GM10266 (cell line): ENCODE results near the gene ST6GAL1.

Experiments used
- DNase-seq: peaks from one replicate; pipeline ENCODE4 v3.0.0; 2012; ENCODE audit errors: extremely low spot score
- TF ChIP-seq, protein P1 (sequence below): IDR thresholded peaks from 2 replicates; pipeline ENCODE4 v1.5.1; 2012; ENCODE audit warnings: mild to moderate bottlenecking, low read depth; ENCODE audit not compliant: control insufficient read depth, insufficient read depth; ENCODE audit errors: missing control alignments

The ST6GAL1 gene

DNA sequence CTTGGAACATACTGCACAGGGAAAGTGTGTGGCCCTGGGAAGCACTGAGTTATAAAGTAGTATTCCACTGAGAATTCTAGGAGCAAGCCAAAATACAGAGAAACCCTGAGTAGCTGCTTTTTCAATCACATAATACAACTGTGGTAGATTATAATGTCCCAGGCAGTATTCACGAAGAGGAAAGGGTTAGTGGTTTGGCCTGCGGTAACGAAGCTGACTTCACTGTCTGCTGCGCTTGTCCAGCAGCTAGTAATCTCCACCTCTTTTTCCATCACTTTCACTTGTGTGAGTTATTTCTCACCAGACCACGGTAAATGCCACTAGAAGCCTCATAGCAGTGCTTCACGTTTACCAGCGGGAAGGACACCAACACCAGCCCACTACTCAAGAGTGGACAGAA is 174.6 kb downstream of the ST6GAL1 start:
- DNase-seq: no peak
- TF ChIP-seq, protein P1, sequence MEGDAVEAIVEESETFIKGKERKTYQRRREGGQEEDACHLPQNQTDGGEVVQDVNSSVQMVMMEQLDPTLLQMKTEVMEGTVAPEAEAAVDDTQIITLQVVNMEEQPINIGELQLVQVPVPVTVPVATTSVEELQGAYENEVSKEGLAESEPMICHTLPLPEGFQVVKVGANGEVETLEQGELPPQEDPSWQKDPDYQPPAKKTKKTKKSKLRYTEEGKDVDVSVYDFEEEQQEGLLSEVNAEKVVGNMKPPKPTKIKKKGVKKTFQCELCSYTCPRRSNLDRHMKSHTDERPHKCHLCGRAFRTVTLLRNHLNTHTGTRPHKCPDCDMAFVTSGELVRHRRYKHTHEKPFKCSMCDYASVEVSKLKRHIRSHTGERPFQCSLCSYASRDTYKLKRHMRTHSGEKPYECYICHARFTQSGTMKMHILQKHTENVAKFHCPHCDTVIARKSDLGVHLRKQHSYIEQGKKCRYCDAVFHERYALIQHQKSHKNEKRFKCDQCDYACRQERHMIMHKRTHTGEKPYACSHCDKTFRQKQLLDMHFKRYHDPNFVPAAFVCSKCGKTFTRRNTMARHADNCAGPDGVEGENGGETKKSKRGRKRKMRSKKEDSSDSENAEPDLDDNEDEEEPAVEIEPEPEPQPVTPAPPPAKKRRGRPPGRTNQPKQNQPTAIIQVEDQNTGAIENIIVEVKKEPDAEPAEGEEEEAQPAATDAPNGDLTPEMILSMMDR: no peak

DNA sequence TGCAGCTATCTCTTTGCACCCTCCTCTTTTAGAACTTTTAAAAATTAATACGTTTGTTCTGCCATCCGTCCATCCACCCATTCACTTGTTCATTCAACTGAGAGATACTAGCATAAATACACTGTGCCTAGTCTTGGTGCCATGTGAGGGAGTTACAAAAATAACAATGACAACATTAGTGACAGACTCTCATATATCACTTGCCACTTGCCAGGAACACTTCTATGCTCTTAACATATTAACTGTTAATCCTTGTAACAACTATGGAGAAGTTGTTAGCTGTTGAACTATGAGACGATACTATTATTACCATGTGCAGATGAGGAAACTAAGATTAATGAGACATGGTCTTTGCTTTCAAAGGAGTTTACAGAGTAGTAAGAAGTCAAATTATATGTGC is 175.4 kb downstream of the ST6GAL1 start:
- DNase-seq: no peak
- TF ChIP-seq, protein P1: no peak

DNA sequence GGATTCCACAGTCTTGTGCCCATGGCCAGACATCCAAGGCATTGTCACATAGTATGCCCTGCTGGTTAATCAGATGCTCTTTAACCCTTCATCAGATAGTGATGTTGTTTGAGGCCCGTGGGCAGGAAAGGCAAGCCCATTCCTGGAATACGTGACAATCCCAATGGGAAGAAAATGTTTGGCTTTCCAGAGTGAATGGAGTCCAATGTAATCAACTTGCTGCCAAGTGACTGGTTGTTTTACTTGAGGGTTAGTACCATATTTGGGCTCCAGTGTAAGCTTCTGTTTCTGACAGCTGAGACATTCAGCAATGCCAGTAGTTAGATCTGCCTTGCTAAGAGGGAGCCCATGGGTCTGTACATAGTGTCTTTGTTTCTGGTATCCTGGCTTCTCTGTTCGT is 177.7 kb downstream of the ST6GAL1 start:
- no peak for DNase-seq
- TF ChIP-seq, protein P1: no peak

DNA sequence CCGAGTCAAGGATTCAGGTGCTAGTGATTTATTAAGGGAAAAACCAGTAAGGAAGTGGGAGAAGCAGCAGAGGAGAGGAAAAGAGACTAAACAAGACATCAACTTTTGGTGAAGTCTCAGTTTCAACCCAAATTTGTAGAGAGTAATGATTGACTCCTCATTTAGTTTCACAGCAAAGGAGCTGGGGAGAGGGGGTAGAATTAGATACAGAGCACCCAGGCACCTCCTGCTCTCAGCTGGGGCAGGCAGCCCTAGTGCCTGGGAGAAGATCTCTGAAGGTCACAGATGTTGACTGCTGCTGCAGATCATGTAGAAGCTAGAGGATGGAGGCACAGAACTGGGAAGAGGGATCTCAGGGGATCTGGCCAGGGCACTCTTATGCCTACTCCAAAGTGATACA is 179.8 kb downstream of the ST6GAL1 start:
- no peak for DNase-seq
- TF ChIP-seq, protein P1: no peak

DNA sequence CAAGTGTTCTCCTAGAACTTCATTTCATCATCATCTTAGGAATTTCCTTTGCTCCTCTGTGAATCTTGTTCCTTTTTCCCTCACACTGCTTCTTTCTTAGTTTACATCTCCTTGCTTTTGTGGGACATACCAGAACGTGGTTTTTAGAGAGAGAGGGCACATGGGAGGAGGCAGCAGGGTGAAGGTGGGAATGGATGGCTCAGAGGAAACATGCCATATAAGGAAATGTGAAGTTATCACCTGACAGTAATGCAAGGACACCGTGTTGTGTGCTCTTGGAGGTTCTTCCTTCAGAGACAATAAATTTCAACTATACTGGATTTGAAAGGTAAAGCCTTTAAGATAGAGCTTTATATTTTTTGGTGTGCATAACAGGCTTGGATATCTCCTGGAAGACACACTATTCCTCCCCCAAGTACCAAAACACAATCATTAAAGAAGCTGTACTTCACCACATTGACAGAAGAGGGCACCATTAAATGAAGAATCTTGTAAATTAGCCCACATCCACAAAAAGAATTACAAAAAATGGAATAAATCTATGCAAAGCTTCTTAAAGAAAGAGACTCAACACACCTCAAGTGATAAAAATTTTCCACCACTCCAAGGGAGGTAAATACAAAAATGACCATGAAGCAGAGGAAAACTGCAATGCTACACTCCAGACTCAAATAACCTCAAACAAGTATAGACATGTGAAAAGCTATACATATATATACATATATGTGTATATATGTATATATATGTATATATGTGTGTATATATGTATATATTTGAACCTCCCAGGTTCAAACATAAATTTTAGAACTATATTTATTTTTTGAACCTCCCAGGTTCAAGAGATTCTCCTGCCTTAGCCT is 182.8 kb downstream of the ST6GAL1 start:
- TF ChIP-seq, protein P1: peak; percentile 78
- peak; percentile 34 for DNase-seq

DNA sequence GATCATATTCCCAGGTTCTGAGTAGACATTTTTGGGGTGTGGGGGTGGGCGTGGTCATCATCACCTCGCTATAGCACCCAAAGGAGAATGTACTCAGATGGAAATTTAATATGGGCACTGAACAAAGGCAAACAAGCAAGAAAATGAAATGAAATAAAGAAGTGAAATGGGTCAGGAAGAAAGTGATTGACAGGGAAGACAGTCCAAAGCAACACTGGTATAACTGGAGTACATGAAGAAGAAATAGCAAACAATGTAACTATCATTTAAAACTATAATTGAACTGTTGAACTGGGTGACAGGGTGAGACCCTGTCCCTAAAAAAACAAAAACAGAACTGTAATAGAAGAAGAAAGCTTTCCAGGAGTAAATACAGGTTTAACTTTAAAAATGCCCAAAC is 184.2 kb downstream of the ST6GAL1 start:
- TF ChIP-seq, protein P1: no peak

DNA sequence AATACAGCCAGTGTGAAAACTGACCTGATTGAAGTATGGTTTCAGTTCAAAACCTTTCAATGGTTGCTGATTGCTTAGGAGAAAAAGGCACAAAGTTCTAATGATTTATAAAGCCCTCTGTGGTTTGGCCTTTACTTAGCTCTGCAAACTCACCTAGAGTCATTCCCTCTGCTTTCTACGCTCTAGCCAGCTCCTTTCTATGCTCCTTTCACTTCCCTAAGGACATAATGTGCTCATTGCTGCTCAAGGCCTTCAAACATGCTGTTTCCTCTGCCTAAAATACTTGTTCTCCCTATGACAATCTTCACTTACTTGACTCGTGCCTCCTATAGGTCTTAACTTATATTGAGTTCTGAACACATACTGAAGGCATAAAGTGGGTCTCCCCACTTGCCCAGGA is 190.0 kb downstream of the ST6GAL1 start:
- DNase-seq: no peak
- TF ChIP-seq, protein P1: no peak

More for the DNA sequence above, 184.2 kb downstream of the ST6GAL1 start:
- no peak for DNase-seq
